A549 (cell line): ENCODE data around the gene ARVCF. TPM values are rescaled to one million over a fixed set of nuclear protein-coding genes. Genes with fewer than 3 reads are reported as not detected.

Experiments used
- ATAC-seq, 2 experiments: fragments of 200-7000 bp in 1 of 2; fragments of >200 bp in 1 of 2; cut with Nextera tagmentation in 1 of 2; cut with Tn5 transposase in 1 of 2; 3 replicates each; pipeline versions ENCODE4 v1.8.0 to v1.9.1; 2018 to 2020; ENCODE audit warnings: mild to moderate bottlenecking in 1 of 2, moderate library complexity in 1 of 2
- CTCF ChIA-PET: fragments of 300-600 bp; sonication (Branson Sonifier 250); formaldehyde crosslinking; extraction: SDS; loops from one replicate; lab custom pipeline; 2021; ENCODE audit warnings: antibody characterized with exemption, inconsistent platforms; lab: Yijun Ruan, JAX
- POLR2A ChIA-PET: fragments of 350-600 bp; formaldehyde crosslinking; extraction: SDS; loops from one replicate; lab custom pipeline; 2021; ENCODE audit warnings: antibody characterized with exemption, inconsistent platforms; lab: Yijun Ruan, JAX
- DNase-seq, 2 experiments: peaks; one replicate each; pipeline versions ENCODE4 v3.0.0 to v3.0.0-alpha.2; 2011 to 2016; ENCODE audit warnings: low read depth in 1 of 2, low spot score in 1 of 2
- FAIRE-seq: peaks from 2 replicates; lab custom pipeline; 2011; peaks lifted over from hg19 to GRCh38; lab: Jason Lieb, UNC
- H3K27ac ChIP-seq, 2 experiments: fragments of >200 bp; sonication (Bioruptor Twin); formaldehyde crosslinking; 3 replicates each; pipeline ENCODE4 v1.5.1; 2016 to 2017
- H3K4me1 ChIP-seq: fragments of >200 bp; sonication (Bioruptor Twin); formaldehyde crosslinking; 3 replicates; pipeline ENCODE4 v1.6.1; 2016
- H3K4me2 ChIP-seq: fragments of >200 bp; sonication (Bioruptor Twin); formaldehyde crosslinking; 3 replicates; pipeline ENCODE4 v1.6.1; 2016
- H3K4me3 ChIP-seq: fragments of >200 bp; sonication (Bioruptor Twin); formaldehyde crosslinking; 3 replicates; pipeline ENCODE4 v1.5.1; 2016
- H3K9me3 ChIP-seq: fragments of >200 bp; sonication (Bioruptor Twin); formaldehyde crosslinking; 3 replicates; pipeline ENCODE4 v1.6.1; 2016
- BCL3 ChIP-seq: fragments of >200 bp; sonication (Bioruptor Twin); formaldehyde crosslinking; IDR thresholded peaks from 3 replicates; pipeline ENCODE4 v1.6.1; 2016
- CEBPB ChIP-seq, 2 experiments: fragments of >200 bp in 1 of 2; sonication (Bioruptor Twin) in 1 of 2; formaldehyde crosslinking in 1 of 2; IDR thresholded peaks; 2 replicates each; pipeline ENCODE4 v1.6.1; 2012 to 2016
- CHD2 ChIP-seq: fragments of 150-350 bp; IDR thresholded peaks from 2 replicates; pipeline ENCODE4 v1.6.1; 2014; ENCODE audit warnings: low read length; ENCODE audit not compliant: partially characterized antibody
- CHD4 ChIP-seq: fragments of 200-600 bp; sonication (generic); IDR thresholded peaks from 2 replicates; pipeline ENCODE4 v1.6.1; 2016; ENCODE audit warnings: antibody characterized with exemption, mild to moderate bottlenecking, borderline replicate concordance
- CTCF ChIP-seq: fragments of >200 bp; sonication (Bioruptor Twin); formaldehyde crosslinking; IDR thresholded peaks from 3 replicates; pipeline ENCODE4 v1.5.1; 2016
- EHF ChIP-seq: fragments of 250-450 bp; sonication (Bioruptor Pico); IDR thresholded peaks from 2 replicates; pipeline ENCODE4 v1.5.0; 2020; ENCODE audit warnings: mild to moderate bottlenecking
- EHMT2 ChIP-seq: fragments of 200-600 bp; sonication (generic); IDR thresholded peaks from 2 replicates; pipeline ENCODE4 v1.6.1; 2016; ENCODE audit warnings: antibody characterized with exemption, low read depth, mild to moderate bottlenecking, moderate library complexity
- FOSB ChIP-seq: fragments of 250-450 bp; sonication (Bioruptor Pico); IDR thresholded peaks from 2 replicates; pipeline ENCODE4 v1.5.0; 2020; ENCODE audit warnings: mild to moderate bottlenecking, moderate library complexity
- FOSL2 ChIP-seq, 2 experiments: fragments of 450-650 bp in 1 of 2; fragments of >200 bp in 1 of 2; sonication (Bioruptor Twin) in 1 of 2; formaldehyde crosslinking; IDR thresholded peaks; 2 replicates each; pipeline versions ENCODE4 v1.5.0 to v1.6.1; 2016 to 2020; ENCODE audit warnings: mild to moderate bottlenecking in 1 of 2, moderate library complexity in 1 of 2
- FOXS1 ChIP-seq: fragments of 250-450 bp; sonication (Bioruptor Pico); IDR thresholded peaks from 2 replicates; pipeline ENCODE4 v1.5.0; 2020; ENCODE audit warnings: mild to moderate bottlenecking, moderate library complexity
- HEYL ChIP-seq: fragments of 250-450 bp; sonication (Bioruptor Pico); IDR thresholded peaks from 2 replicates; pipeline ENCODE4 v1.8.0; 2021; ENCODE audit warnings: mild to moderate bottlenecking, moderate library complexity
- HOXB13 ChIP-seq: fragments of 250-450 bp; sonication (Bioruptor Pico); IDR thresholded peaks from 2 replicates; pipeline ENCODE4 v1.5.0; 2020; ENCODE audit warnings: low read depth, mild to moderate bottlenecking, moderate library complexity
- JUN ChIP-seq, 2 experiments: fragments of >200 bp; sonication (Bioruptor Twin); formaldehyde crosslinking; IDR thresholded peaks; 2 replicates in 1 of 2; 3 replicates in 1 of 2; pipeline ENCODE4 v1.6.1; 2016 to 2017
- JUNB ChIP-seq: fragments of >200 bp; sonication (Bioruptor Twin); formaldehyde crosslinking; IDR thresholded peaks from 2 replicates; pipeline ENCODE4 v1.6.1; 2016
- MAFK ChIP-seq: fragments of 450-650 bp; IDR thresholded peaks from 2 replicates; pipeline ENCODE4 v1.6.1; 2014; ENCODE audit not compliant: partially characterized antibody
- NR3C1 ChIP-seq: fragments of >200 bp; sonication (Bioruptor Twin); formaldehyde crosslinking; IDR thresholded peaks from 3 replicates; pipeline ENCODE4 v1.6.1; 2017
- RAD21 ChIP-seq, 2 experiments: fragments of >200 bp in 1 of 2; sonication (Bioruptor Twin) in 1 of 2; formaldehyde crosslinking in 1 of 2; IDR thresholded peaks in 1 of 2; conservative IDR thresholded peaks in 1 of 2; 2 replicates in 1 of 2; 3 replicates in 1 of 2; pipeline ENCODE4 v1.6.1; 2012 to 2018; ENCODE audit warnings: inconsistent platforms in 1 of 2
- RARB ChIP-seq: fragments of 250-450 bp; sonication (Bioruptor Pico); IDR thresholded peaks from 2 replicates; pipeline ENCODE4 v1.8.0; 2021; ENCODE audit warnings: mild to moderate bottlenecking, moderate library complexity
- RCOR1 ChIP-seq: fragments of 150-350 bp; IDR thresholded peaks from 2 replicates; pipeline ENCODE4 v1.6.1; 2014; ENCODE audit warnings: antibody characterized with exemption, low read length, low read depth
- REST ChIP-seq: fragments of 200-600 bp; sonication (generic); IDR thresholded peaks from 2 replicates; pipeline ENCODE4 v1.6.1; 2016; ENCODE audit warnings: antibody characterized with exemption, mild to moderate bottlenecking, moderate library complexity
- RFX5 ChIP-seq: fragments of 450-650 bp; IDR thresholded peaks from 2 replicates; pipeline ENCODE4 v1.7.1; 2014; ENCODE audit warnings: antibody characterized with exemption, mild to moderate bottlenecking, moderate library complexity
- SMC3 ChIP-seq: fragments of >200 bp; sonication (Bioruptor Twin); formaldehyde crosslinking; IDR thresholded peaks from 3 replicates; pipeline ENCODE4 v1.6.1; 2018; ENCODE audit warnings: inconsistent platforms
- SREBF2 ChIP-seq: fragments of 450-650 bp; IDR thresholded peaks from 2 replicates; pipeline ENCODE4 v1.6.1; 2014; ENCODE audit warnings: mild to moderate bottlenecking, moderate library complexity
- USF2 ChIP-seq: fragments of 450-650 bp; IDR thresholded peaks from 2 replicates; pipeline ENCODE4 v1.6.1; 2014; ENCODE audit warnings: antibody characterized with exemption
- ZC3H11A ChIP-seq: fragments of 450-650 bp; IDR thresholded peaks from 2 replicates; pipeline ENCODE4 v1.6.1; 2014; ENCODE audit warnings: antibody characterized with exemption, mild to moderate bottlenecking
- ZFP36 ChIP-seq: fragments of 450-650 bp; IDR thresholded peaks from 2 replicates; pipeline ENCODE4 v1.6.1; 2014; ENCODE audit warnings: borderline replicate concordance; ENCODE audit not compliant: partially characterized antibody
- WGBS: methylation state at CpG from one replicate; pipeline ENCODE4 v1.1.6; 2017; ENCODE audit errors: missing lambda C conversion rate; 5-methylcytosine and 5-hydroxymethylcytosine counted together
- polyA plus RNA-seq, 4 experiments: library from polyadenylated mRNA; depleted of rRNA in 3 of 4; stranded (reverse); fragments of >200 nt; fragmentation: RNase III in 1 of 4; extraction: RNeasy Plus Mini Kit Qiagen cat#74134 plus additional on column Dnase treatment in 1 of 4; gene quantifications; 2 replicates in 3 of 4; 3 replicates in 1 of 4; pipeline ENCODE4 v1.2.3, GENCODE V29; 2011 to 2017

Gene ARVCF
- polyA plus RNA-seq, 2 of the 4 experiments (the other 2 are of a cell fraction), result 0.81 to 2.1 TPM

- CTCF ChIA-PET, result interaction anchor here (1.2 to 5.1 kb wide), 3 partner anchors 12 to 58 kb away, joined by 4 to 30 read pairs (median 10); no protein-coding TSS in a partner anchor
- peak in 1 of 2 experiments; percentile 15 for DNase-seq
- no peak overlapping the region for H3K4me2 ChIP-seq
- POLR2A ChIA-PET, result no interaction called here
- no peak overlapping the region for H3K27ac ChIP-seq
- no peaks in the 10 kb centered on the region for H3K9me3 ChIP-seq
- ATAC-seq, result peak; percentile 46 to 80; a peak in 3 of 6 replicates
- H3K4me3 ChIP-seq, result no peak overlapping the region
- TF ChIP-seq JUNB, result no peak
- TF ChIP-seq RAD21 (conservative IDR thresholded peaks at IDR 0.05 in 1 of 2, IDR thresholded peaks at IDR 0.05 in 1 of 2), result peak; percentile 31 to 41; a peak in 2 of 5 replicates
- no peak for TF ChIP-seq NR3C1
- TF ChIP-seq RFX5, result no peak
- no peak for TF ChIP-seq EHF (CRISPR knock-in tag)
- 0 out of 3 replicates have a peak, but pooled peaks have one; percentile 28 for TF ChIP-seq SMC3
- no peak for TF ChIP-seq ZC3H11A
- no peak for TF ChIP-seq RCOR1
- no peak for TF ChIP-seq USF2
- TF ChIP-seq FOSB (CRISPR knock-in tag), result no peak
- no peak for TF ChIP-seq EHMT2
- TF ChIP-seq HOXB13, result no peak
- TF ChIP-seq RARB (CRISPR knock-in tag), result no peak
- TF ChIP-seq SREBF2, result no peak
- no peak for TF ChIP-seq BCL3
- TF ChIP-seq MAFK, result no peak
- TF ChIP-seq FOSL2 (IDR thresholded peaks at IDR 0.05), result no peak
- TF ChIP-seq FOSL2 (CRISPR knock-in tag; IDR thresholded peaks at IDR 0.05), result no peak
- TF ChIP-seq HEYL (CRISPR knock-in tag), result no peak
- TF ChIP-seq CHD4, result no peak
- TF ChIP-seq CHD2, result no peak
- TF ChIP-seq FOXS1 (CRISPR knock-in tag), result no peak
- TF ChIP-seq REST, result no peak
- TF ChIP-seq CTCF, result peak; percentile 17; the same call in 1 of the 3 replicates
- TF ChIP-seq ZFP36, result no peak
- no peak for TF ChIP-seq JUN (IDR thresholded peaks at IDR 0.05)
- TF ChIP-seq CEBPB (IDR thresholded peaks at IDR 0.05), result no peak
- H3K4me1 ChIP-seq, result no peaks in the 10 kb centered on the region
- FAIRE-seq, result no peak
- WGBS, result 64% methylated on average over 10 of the region's 12 CpGs
Measured at GRCh38 chr22:20027966-20028854, 11.6 kb upstream of the ARVCF start.
